HG03432 (cell line): Measurements from ENCODE around the gene FUBP3.
"Not testable (repeated sequence)": the region's sequence is repeated elsewhere in the genome, so short reads cannot be mapped to it uniquely, and the experiment has no call there.

Experiments
- ATAC-seq: cut with Tn5 transposase; IDR thresholded peaks from one replicate; pipeline ENCODE4 v1.9.1; 2021; ENCODE audit warnings: mild to moderate bottlenecking, moderate library complexity; ENCODE audit not compliant: unreplicated experiment

Gene FUBP3

GRCh38 chr9:130556396-130557076 is 22.8 kb upstream of the FUBP3 start:
- no peak for ATAC-seq

DNA sequence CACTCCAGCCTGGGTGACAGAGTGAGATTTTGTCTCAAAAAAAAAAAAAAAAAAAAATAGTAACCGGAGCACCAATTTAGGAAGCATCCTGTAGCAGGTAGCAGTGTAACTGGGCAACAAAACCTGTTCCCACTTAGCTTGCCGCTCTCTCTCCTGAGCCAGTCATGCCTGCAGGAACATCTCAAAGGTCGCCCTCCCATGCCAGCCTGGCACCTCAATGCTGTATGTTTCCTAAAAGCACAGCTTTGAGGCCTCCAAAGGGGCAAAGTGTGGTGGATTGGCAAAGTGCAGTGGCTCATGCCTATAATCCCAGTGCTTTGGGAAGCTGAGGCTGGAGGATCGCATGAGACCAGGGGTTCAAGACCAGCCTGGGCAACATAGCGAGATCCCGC is 22.3 kb upstream of the FUBP3 start:
- ATAC-seq = no peak

DNA sequence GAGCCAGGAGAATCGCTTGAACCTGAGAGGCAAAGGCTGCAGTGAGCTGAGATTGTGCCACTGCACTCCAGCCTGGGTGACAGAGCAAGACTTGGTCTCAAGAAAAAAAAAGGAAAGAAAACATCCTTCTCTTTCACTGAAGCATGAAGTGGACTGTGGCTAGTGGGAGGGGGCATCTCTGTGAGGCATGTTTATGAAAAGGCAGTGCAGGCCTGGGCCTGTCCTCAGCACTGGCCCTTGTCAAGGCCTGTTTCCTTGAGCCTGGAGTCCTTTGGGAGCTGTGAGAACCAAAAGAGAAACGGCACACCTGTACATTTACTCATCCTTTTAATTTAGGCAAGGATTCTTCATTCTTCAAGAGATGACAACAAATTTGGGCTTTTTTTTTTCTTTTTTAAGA is 18.3 kb upstream of the FUBP3 start:
- ATAC-seq = no peak

DNA sequence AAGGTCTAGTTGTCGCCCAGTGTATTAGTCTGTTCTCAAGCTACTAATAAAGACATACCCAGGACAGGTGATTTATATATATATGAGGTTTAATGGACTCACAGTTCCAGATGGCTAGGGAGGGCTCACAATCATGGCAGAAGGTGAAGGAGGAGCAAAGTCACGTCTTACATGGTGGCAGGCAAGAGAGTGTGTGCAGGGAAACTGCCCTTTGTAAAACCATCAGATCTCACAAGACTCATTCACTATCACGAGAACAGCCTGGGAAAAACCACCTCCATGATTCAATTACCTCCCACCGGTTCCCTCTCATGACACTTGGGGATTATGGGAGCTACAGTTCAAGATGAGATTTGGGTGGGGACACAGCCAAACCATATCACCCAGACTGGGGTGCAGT is 16.9 kb upstream of the FUBP3 start:
- not testable (repeated sequence) for ATAC-seq

GRCh38 chr9:130563797-130564196 is 15.6 kb upstream of the FUBP3 start:
- no peak for ATAC-seq

GRCh38 chr9:130565792-130566191 is 13.6 kb upstream of the FUBP3 start:
- no peak for ATAC-seq

DNA sequence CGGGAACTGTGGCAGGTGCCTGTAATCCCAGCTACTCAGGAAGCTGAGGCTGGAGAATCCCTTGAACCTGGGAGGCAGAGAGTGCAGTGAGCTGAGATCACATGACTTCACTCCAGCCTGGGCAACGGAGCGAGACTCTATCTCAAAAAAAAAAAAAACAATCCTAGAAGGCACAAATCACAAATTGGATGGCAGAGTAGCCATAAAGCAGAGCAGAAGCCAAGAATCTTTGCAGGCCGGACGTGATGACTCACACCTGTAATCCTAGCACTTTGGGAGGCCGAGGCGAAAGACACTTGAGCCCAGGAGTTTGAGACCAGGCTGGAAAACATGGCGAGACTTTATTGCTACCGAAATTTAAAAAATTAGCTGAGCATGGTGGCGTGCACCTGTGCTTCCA is 9.2 kb upstream of the FUBP3 start:
- ATAC-seq = no peak

DNA sequence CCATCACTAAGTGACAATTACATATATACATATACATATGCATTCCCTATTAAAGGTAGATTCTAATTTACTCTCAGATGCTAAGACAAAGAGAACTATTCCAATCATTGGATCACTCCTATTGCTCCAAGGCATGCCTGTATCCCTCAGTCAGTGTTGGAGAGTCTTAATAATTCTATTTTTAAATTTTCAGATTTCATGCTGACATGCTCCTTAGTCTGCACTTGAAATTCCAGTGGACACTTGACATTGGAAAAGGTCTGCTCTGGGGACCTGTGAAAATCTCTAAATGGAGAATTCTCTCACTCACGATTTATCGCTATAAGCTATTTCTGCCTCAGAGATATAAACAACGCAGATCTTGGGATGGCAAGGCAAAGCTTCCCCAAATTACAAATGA is 3.9 kb upstream of the FUBP3 start:
- ATAC-seq = no peak

- ATAC-seq = no peak
Measured at GRCh38 chr9:130576176-130576575, 3.2 kb upstream of the FUBP3 start.

DNA sequence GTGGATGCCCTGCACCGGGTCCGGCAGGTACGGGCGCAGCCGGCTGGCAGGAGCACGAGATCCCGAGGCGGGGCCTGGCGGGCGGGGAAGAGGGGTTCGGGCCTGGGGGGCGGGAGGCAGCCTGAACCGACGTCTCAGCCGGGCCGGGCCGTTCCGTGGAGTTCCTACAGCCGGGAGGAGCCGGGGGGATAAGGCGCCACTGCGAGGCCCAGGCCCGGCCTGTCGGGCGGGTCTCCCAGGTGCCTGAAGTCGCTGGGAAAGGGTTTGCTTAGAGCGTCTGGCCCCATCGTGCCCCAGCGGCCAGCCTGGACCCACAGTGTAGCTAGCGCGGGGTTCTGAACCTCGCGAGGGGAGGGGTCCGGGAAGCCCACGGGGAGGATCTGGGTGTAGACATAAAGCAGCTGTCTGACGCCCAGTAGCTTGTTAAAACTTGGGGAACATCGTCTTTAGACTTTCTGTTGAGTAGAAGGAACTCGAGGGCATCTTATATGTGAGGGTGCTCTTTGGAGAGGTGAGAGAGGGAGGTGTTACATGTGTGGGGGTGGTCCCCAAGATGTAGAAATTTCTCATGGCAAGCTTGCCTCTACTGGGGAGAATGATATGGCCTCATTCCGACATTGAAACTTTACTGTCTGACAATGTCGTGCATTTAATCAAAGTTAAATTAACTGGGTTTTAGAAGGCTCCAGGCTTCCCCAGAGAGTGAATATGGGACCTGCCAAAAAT is 524 bp downstream of the FUBP3 start:
- ATAC-seq = peak; percentile 29

DNA sequence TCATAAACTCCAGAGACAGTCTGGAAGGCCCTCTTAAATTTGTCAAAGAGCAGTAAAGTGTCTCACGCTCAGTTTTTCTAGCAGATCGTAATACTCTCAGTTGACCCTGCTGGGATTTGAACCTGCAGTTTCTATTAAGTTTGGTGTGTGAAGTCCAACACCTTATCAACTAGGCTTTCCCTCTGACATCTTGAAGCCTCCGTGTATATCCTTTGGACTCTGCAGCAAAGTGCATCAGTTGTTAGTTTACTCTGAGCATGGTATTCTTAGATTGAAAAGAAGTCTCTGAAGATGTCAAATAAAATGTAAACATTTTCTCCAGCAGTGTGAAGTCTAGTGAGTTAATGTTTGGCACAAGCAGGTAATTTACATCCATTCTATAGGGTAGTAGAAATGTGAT is 2.4 kb downstream of the FUBP3 start:
- ATAC-seq = no peak

- ATAC-seq = no peak
Measured at GRCh38 chr9:130583271-130583670, 3.9 kb downstream of the FUBP3 start.

DNA sequence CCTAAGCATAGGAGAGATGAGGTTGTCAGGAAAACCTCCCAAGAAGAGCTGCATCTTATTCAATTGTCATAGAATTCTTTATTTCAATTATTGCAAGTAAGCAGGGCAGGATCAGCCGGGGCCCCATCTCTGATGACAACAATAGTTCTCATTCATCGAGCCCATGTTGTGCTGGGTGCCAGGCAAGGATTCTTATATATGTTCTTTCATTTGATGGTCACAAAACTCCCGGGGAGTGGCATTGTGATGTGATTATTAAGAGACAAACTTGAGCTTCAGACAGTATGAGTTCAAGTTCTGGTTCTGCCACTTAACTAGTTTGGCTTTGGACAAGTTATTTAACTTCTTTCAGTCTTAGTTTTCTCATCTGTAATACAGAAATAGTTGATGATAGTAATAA is 8.5 kb downstream of the FUBP3 start:
- ATAC-seq = no peak

DNA sequence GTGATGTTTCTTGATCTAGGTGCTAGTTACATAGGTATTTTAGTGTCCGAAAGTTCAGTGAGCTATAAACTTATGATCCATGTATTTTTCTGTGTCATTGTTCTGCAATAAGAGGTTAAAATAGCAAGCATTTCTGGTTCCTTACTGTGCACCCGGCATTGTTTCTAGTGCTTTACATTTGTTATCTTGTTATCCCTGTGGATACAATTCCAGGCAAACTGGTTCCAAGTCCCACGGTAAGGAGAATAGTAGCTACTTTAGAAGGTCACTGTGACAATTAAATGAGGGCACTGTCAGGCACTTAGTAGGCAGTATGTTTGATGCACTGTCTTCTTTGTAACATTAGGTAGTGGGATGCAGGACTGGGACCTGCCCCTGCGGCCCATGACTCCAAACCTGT is 9.0 kb downstream of the FUBP3 start:
- no peak for ATAC-seq

DNA sequence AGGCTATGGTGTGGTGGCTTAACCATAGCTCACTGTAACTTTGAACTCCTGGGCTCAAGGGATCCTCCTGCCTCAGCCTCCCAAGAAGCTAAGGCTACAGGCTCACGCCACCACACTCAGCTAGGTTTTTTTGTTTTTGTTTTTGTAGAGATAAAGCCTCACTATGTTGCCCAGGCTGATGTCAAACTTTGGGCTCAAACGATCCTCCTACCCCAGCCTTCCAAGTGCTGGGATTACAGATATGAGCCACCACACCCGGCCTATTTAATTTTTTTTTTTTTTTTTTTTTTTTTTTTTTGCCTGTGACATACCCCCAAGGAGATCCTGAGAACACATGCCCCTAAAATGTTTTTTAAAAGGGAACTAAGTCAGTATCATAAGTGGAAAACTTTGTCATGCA is 10.4 kb downstream of the FUBP3 start:
- no peak for ATAC-seq

DNA sequence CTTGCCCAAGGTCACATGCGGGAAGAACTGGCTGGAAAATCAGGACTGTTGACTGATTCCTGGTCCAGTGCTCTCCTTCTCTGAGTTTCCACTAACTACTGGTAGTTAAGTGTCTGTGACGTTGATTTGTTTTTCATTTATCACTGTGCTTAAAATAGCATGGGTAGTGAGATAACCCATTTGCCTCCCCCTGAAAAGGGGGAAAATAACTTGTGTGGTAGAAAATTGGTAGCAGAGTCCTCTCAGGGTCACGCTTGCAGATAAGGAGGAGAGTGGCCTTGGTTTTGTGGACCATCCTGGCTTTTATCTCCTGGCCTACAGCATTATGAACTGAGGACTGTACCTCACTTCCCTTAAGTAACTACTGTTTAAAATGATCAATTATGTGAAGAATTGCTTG is 10.9 kb downstream of the FUBP3 start:
- ATAC-seq = no peak

DNA sequence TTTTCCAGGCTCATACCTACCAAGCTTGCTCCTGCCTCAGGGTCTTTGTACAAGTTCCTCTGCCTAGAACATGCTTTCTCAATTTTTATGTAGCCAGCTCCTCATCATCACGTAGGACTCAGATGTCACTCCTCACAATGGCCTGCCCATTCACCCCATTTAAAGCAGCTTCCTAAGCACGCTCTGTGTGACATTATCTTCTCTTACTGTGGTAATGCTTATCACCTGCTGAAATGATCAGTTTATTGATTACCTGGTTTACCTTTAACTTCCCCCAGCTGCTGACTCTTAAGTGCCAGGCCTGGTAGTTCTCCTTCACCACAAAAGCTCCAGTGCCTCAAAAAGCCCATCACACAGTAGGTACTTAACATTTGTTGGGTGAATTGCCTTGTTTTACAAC is 13.6 kb downstream of the FUBP3 start:
- no peak for ATAC-seq

- no peak for ATAC-seq
Measured at GRCh38 chr9:130597228-130597627, 17.9 kb downstream of the FUBP3 start.

DNA sequence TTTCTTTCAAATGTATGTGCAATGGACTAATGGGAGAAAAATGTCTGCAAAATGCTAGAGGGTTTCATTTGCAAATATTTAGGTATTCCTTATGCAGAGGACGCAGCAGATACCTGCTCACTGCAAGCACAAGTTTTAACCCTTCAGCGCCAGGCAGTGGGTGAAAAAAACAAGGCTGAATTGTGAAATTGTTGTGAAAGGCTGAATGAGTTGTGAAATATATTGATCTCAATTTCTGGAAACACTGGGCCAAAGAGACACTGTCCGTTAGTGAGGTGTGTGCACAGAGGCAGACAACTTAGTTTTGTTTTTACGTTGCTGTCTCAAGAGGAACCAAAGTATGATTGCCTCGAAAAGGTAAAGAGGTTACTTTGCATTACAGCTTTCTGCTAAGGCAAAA is 18.8 kb downstream of the FUBP3 start:
- ATAC-seq = no peak

DNA sequence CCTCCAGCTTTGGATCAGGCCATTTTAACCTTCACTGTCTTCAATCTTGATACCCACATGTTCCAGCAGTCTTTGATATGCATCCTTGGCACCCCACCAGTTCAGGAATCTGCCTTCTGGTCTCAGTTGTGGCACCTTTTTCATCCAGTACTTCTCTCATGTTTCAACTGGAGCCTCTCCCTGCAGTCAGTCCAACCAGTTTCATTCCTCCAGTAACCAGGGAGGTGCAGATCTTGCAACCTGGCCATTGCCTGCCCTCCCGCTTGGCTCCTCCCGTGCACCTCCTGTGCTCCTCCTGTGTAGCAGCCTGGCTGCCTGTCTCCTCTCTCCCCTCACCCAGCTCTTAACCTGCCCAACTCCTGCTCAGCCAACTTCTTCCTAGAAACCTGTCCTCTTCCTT is 20.2 kb downstream of the FUBP3 start:
- no peak for ATAC-seq

GRCh38 chr9:130601100-130601499 is 21.7 kb downstream of the FUBP3 start:
- no peak for ATAC-seq

DNA sequence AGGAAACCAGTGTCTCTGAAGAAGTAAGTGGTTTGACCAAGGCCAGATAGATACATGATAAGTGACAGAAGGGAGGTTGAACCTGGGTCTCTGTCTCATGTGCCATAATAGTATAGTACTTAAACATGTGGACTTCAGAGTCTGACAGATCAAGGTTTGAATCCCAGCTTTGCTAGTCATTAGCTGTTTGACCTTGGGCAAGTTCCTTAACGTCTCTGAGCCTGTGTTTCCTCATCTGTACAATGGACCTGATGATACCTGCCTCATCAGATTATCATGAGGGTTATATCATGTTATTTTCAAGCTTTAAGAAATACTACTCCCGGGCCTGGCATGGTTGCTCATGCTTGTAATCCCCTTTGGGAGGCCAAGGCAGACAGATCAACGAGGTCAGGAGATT is 24.9 kb downstream of the FUBP3 start:
- no peak for ATAC-seq
